Measurements from ENCODE around the gene ATAD1. TPM values are rescaled to one million over a fixed set of nuclear protein-coding genes. Genes with fewer than 3 reads are reported as not detected.

ATAD1 gene
- total and polyA plus RNA-seq, 10 of the 15 experiments (the other 5 are each of a cell fraction or from before 2014, with no cell fraction given): 24.7 to 59.3 (median 41.1) TPM

- no peaks in the 10 kb centered on the region for H4K20me1 ChIP-seq (ENCODE audit: control insufficient read depth, insufficient read depth)
- CTCF ChIA-PET: interaction anchor here (0.5 to 3.8 kb wide), 22 partner anchors 9 to 706 kb away, joined by 3 to 98 read pairs (median 4); no protein-coding TSS in a partner anchor
- H2AFZ ChIP-seq (ENCODE audit: control insufficient read depth, low read depth, low read length): peak overlapping the region; percentile 96
- H3K4me1 ChIP-seq (ENCODE audit: control insufficient read depth, insufficient read depth, low read length): peaks cover 8% of the 10 kb centered on the region
- BruUV-seq (replicated peaks): no TSS peak
- DNase-seq (ENCODE audit: low read depth, low spot score) (no peak), FAIRE-seq (no peak), ATAC-seq (no peak)
- peaks cover 54% of the 10 kb centered on the region for H3K79me2 ChIP-seq (ENCODE audit: control insufficient read depth, insufficient read depth, low read length)
- POLR2A ChIA-PET: interaction anchor here (0.7 to 3.3 kb wide), 15 partner anchors 11 to 532 kb away, joined by 3 to 53 read pairs (median 6); partner anchors contain the start of gene ATAD1
- intact Hi-C loops (cut with micrococcal nuclease; ENCODE audit: unreplicated experiment) (loop anchor here (1.0 to 5.0 kb wide), 6 partner anchors 71 to 692 kb away; no protein-coding TSS in a partner anchor), in situ Hi-C loops (cut with MboI) (loop anchor here (5.0 to 10.0 kb wide), 5 partner anchors 204 to 691 kb away; no protein-coding TSS in a partner anchor)
- RAD21 ChIA-PET (ENCODE audit: unreplicated experiment): interaction anchor here (0.8 to 6.4 kb wide), 17 partner anchors 11 to 693 kb away, joined by 3 to 158 read pairs (median 12); partner anchors contain the start of gene ATAD1
- SMC1A ChIA-PET (ENCODE audit: uncharacterized antibody, unreplicated experiment): interaction anchor here (0.7 to 6.9 kb wide), 23 partner anchors 10 to 694 kb away, joined by 3 to 140 read pairs (median 8); no protein-coding TSS in a partner anchor
- peak overlapping the region; percentile 98 for H3K27ac ChIP-seq (ENCODE audit: control insufficient read depth, insufficient read depth)
- peak overlapping the region; percentile 84 for H3K4me3 ChIP-seq
- H3K9me3 ChIP-seq (replicated peaks; ENCODE audit: control insufficient read depth, insufficient read depth, low read length): no peaks in the 10 kb centered on the region; the same call in 2 of the 3 replicates
- peak overlapping the region; percentile 99 for H3K9ac ChIP-seq (ENCODE audit: control insufficient read depth, insufficient read depth, low read length)
- 54% methylated on average over 4 of the region's 4 CpGs for WGBS (ENCODE audit: insufficient coverage, insufficient replicate concordance, low lambda C conversion rate, missing lambda C conversion rate)
- TF ChIP-seq NFXL1 (IDR thresholded peaks at IDR 0.05; ENCODE audit: borderline replicate concordance) (no peak), SMAD1 (IDR thresholded peaks at IDR 0.05; ENCODE audit: low read depth, partially characterized antibody) (no peak), POU2F2 (IDR thresholded peaks at IDR 0.05; ENCODE audit: borderline replicate concordance, low read depth, low read length) (no peak), MEF2B (IDR thresholded peaks at IDR 0.05; ENCODE audit: partially characterized antibody, poor library complexity, severe bottlenecking) (peak; percentile 85), RUNX3 (IDR thresholded peaks at IDR 0.05; ENCODE audit: low read length) (peak; percentile 51), CEBPZ (IDR thresholded peaks at IDR 0.05; ENCODE audit: low read depth, low read length) (no peak)
- no peaks in the 10 kb centered on the region for H3K36me3 ChIP-seq (ENCODE audit: control insufficient read depth in 2 of 2, insufficient read depth in 2 of 2, low read length in 1 of 2)
- H3K27me3 ChIP-seq (replicated peaks in 1 of 2; ENCODE audit: control insufficient read depth in 2 of 2, insufficient read depth in 2 of 2, low read length in 1 of 2): no peaks in the 10 kb centered on the region
- peak overlapping the region; percentile 89 for H3K4me2 ChIP-seq (ENCODE audit: control insufficient read depth, insufficient read depth)
These were observed 42.9 kb upstream of the ATAD1 start for GRCh38 chr10:87860816-87861403.

Measured in GM12878 (cell line).